ENCODE data around the gene RCAN3.

RCAN3 gene

DNA sequence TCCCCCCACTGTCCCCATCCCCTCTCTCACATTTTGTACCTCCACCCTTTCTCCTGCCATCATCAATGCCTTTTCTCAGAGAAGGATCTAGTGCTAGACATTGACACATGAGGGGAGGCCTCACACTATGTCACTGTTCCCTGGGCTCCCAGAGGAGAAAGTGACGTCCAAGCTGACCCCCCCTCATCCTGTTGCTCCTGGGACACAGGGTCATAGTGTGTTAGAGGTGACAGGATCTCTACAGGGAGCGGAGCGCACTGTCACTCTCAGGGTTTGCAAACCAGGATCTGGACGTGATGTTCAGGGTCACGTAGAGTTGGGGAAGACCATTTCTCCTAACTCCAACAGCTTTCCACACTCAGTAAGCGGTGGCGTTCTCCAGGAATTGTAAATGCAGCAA is 55.8 kb downstream of the RCAN3 start:
- H3K27ac ChIP-seq = no peak overlapping the region
- no peak for DNase-seq (ENCODE audit: low spot score)
- TF ChIP-seq, protein P1, sequence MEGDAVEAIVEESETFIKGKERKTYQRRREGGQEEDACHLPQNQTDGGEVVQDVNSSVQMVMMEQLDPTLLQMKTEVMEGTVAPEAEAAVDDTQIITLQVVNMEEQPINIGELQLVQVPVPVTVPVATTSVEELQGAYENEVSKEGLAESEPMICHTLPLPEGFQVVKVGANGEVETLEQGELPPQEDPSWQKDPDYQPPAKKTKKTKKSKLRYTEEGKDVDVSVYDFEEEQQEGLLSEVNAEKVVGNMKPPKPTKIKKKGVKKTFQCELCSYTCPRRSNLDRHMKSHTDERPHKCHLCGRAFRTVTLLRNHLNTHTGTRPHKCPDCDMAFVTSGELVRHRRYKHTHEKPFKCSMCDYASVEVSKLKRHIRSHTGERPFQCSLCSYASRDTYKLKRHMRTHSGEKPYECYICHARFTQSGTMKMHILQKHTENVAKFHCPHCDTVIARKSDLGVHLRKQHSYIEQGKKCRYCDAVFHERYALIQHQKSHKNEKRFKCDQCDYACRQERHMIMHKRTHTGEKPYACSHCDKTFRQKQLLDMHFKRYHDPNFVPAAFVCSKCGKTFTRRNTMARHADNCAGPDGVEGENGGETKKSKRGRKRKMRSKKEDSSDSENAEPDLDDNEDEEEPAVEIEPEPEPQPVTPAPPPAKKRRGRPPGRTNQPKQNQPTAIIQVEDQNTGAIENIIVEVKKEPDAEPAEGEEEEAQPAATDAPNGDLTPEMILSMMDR (IDR thresholded peaks at IDR 0.05) = no peak

DNA sequence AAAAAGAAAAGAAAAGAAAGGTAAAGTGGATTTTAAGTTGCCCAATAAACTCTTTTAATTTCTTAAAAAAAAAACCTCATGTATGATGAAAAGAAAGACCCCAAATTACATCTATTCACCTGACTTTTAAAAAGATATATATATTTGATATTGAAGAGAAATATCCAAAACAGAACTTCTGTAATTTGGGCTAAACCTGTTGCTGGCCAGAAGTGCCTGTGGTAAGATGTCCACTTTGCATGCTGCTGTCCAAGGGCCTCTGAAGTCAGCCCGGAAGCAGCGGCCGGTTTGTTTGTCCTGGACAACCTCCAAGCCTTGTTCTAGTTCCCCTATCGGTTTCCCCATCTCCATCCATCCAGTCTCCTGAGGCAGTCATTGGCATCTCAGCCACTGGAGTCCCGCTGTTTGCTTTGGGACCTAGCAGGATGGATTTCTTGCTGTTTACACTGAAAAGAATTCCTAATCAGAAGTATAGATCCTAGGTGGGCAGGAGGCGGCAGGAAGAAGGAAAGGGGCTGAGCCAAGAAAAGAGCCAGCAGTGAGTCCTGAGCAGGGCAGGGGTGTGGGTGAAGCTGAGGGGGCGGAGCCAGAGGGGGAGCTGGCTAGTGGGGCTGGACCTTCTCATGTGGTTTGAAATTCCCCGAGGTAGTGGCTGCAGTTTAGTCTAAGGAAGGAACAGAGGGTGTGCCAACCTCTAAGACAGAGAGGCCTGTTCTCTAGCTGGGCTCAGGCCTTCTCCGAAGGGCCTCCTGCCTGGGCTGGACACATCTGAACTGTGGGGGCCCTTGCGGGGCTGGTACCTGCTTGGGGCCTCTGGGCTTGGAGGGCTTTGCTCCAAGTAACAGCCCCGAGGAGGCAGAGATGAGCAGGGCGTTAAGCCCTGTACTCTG is 56.5 kb downstream of the RCAN3 start:
- DNase-seq (ENCODE audit: low spot score) = no peak
- Histone ChIP-seq H3K27ac (no peak overlapping the region), H3K4me3 (no peak overlapping the region)
- TF ChIP-seq, protein P1 (IDR thresholded peaks at IDR 0.05) = no peak

More for the DNA sequence above, 55.8 kb downstream of the RCAN3 start:
- no peak overlapping the region for H3K4me3 ChIP-seq

DNA sequence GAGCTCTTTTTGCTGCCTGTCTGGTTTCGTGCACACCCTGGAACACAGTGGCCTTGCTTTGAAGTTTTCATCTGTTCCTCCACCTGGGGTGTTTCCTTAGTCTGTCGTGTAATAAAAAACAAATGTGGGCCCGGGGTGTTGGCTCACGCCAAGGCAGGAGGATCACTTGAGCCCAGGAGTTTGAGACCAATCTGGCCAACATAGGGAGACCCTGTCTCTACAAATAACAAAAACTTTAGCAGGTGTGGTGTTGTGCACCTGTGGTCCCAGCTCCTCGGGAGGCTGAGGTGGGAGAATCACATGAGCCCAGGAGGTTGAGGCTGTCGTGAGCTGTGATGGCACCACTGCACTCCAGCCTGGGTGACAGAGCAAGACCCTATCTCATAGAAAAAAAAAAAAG is 57.7 kb downstream of the RCAN3 start:
- H3K27ac ChIP-seq = no peak overlapping the region
- no peak for DNase-seq (ENCODE audit: low spot score)
- H3K4me3 ChIP-seq = no peak overlapping the region
- TF ChIP-seq, protein P1 (IDR thresholded peaks at IDR 0.05) = no peak

DNA sequence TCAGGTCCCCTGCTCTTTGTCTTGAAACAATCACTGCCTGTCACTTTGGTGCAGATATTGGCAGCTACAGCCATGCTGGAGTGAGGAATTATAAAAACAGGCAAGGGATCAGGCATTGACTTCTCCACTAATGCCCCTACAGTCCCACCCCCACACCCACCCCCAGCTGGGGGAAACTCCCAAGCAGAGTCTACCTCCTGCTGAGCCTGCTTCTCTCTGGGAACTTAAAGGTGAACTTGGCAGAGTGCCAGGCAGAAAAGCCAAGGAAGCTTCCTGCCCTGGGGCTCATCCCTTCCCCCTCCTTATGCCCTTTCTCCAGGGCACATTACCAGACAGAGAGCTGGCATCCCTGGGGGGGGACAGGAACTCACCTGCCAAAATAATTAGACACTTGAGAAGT is 60.0 kb downstream of the RCAN3 start:
- TF ChIP-seq, protein P1 (IDR thresholded peaks at IDR 0.05) = no peak
- Histone ChIP-seq H3K4me3 (no peak overlapping the region), H3K27ac (no peak overlapping the region)
- no peak for DNase-seq (ENCODE audit: low spot score)

DNA sequence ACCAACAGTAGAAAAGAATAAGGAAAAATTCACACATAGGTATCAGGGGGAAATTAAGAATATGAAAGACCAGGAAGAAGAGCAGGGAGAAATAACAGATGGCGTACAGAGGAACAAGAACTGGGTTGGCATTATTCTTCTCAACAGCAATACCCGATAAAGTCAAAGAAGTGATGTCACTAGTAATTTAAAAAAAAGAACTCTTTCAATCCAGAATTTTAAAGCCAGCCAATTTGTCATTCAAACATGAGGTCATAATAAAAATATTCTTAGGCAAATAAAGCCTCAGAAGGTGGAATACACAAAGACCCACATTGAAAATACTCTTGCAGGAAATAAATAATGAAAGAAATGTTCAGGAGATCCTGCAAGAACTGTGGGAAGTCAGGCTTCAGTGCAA is 62.1 kb downstream of the RCAN3 start:
- TF ChIP-seq, protein P1 (IDR thresholded peaks at IDR 0.05) = no peak
- no peak overlapping the region for H3K27ac ChIP-seq

DNA sequence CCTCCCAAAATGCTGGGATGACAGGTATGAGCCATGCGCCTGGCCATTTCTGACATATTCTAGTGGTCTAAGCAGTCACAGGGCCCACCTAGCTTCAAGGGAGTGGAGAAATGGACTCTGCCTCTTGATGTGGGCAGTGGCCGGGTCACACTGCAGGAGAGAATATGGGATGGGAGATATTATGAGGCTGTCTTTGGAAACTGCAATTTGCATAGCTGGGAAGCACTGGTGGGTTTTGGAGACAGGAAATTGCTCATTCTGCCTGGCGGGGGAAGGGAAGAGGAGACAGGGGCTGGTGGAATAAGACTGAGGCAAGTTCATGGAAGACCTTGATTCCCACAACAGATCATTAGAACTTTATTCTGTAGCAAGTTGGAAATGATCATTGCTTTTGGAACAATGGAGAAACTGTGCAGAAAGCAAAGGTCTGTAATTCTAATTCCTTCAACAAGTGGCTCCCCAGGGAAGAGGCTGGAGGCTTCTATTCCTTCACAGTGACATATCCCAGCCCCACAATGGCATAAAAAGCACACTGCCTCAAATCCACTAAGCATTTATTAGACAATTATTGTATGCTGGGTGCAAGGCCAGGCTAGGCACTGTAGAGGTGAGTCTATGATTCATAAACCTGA is 63.7 kb downstream of the RCAN3 start:
- no peak overlapping the region for H3K27ac ChIP-seq
- H3K4me3 ChIP-seq = no peak overlapping the region
- TF ChIP-seq, protein P1 (IDR thresholded peaks at IDR 0.05) = no peak
- no peak for DNase-seq (ENCODE audit: low spot score)

More for the DNA sequence above, 62.1 kb downstream of the RCAN3 start:
- no peak overlapping the region for H3K4me3 ChIP-seq
- DNase-seq (ENCODE audit: low spot score) = no peak

Measured in coronary artery (tissue), 2 donors.